Measurements from ENCODE around the gene NR1D2.
"Not testable (repeated sequence)": the region's sequence is repeated elsewhere in the genome, so short reads cannot be mapped to it uniquely, and the experiment has no call there.

NR1D2 gene

DNA sequence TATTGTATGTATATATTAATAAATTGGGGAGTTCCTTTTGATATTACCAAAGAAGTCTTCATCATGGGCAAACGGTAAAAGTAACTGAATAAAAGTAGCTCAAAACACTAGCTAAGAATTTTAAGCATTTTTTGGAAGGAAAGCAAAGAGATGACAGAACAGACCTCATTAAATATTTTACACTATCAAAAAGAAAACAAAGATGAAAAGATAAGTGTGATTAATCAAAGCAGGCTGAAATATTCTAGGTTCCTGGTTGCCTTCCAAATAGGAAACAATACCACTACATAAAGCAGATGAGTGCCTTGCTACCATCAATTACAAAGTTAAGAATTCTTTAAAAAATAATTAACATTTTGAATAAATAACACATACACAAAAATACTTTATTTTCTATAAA is 31.9 kb upstream of the NR1D2 start:
- Histone ChIP-seq H3K27ac (no peak overlapping the region), H3K4me3 (ENCODE audit: low read depth, low read length) (no peak overlapping the region), H3K27me3 (replicated peaks) (no peaks in the 10 kb centered on the region), H3K36me3 (replicated peaks) (peaks cover 12% of the 10 kb centered on the region)
- in situ Hi-C loops (cut with HindIII; ENCODE audit: low pct_ligation_motif_present, low sequenced_read_pairs), result no loop called here
- TF ChIP-seq, protein P1, sequence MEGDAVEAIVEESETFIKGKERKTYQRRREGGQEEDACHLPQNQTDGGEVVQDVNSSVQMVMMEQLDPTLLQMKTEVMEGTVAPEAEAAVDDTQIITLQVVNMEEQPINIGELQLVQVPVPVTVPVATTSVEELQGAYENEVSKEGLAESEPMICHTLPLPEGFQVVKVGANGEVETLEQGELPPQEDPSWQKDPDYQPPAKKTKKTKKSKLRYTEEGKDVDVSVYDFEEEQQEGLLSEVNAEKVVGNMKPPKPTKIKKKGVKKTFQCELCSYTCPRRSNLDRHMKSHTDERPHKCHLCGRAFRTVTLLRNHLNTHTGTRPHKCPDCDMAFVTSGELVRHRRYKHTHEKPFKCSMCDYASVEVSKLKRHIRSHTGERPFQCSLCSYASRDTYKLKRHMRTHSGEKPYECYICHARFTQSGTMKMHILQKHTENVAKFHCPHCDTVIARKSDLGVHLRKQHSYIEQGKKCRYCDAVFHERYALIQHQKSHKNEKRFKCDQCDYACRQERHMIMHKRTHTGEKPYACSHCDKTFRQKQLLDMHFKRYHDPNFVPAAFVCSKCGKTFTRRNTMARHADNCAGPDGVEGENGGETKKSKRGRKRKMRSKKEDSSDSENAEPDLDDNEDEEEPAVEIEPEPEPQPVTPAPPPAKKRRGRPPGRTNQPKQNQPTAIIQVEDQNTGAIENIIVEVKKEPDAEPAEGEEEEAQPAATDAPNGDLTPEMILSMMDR (IDR thresholded peaks at IDR 0.05; ENCODE audit: low read depth, low read length, missing control alignments), result no peak
- no peak for DNase-seq

GRCh38 chr3:23913873-23914743 is 31.0 kb upstream of the NR1D2 start:
- TF ChIP-seq, protein P1 (IDR thresholded peaks at IDR 0.05; ENCODE audit: low read depth, low read length, missing control alignments), result no peak
- Histone ChIP-seq H3K4me3 (ENCODE audit: low read depth, low read length) (no peak overlapping the region), H3K27ac (no peak overlapping the region), H3K36me3 (replicated peaks) (peaks cover 21% of the 10 kb centered on the region), H3K27me3 (replicated peaks) (no peaks in the 10 kb centered on the region)
- in situ Hi-C loops (cut with HindIII; ENCODE audit: low pct_ligation_motif_present, low sequenced_read_pairs), result no loop called here
- no peak for DNase-seq

DNA sequence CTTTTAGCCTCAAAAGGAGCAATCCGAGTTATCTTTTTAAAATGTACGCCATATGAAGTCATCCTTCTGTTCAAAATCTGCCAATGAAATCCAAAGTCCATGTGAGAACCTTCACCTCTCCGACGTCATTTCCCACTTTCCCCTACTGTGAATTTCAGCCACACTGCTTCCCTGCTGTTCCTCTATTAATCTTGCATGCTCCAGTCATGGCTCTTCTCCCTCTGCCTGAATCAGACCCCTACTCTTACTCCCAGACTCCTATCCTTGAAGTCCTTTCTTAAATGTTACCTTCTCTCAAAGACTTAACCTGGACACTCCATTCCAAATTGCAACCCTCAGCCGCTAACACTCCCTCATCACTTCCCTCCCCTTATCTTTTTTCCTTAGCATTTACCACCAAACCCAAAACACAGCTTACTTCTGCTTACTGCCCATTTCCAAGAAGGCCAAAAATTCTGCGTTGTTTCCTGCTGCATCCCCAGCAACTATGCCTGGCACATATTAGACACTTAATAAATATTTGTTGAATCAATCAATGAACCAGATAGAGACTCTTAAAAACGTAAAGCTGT is 29.5 kb upstream of the NR1D2 start:
- peak overlapping the region; percentile 25 for H3K27ac ChIP-seq
- in situ Hi-C loops (cut with HindIII; ENCODE audit: low pct_ligation_motif_present, low sequenced_read_pairs), result no loop called here
- H3K36me3 ChIP-seq (replicated peaks), result peaks cover 27% of the 10 kb centered on the region
- TF ChIP-seq, protein P1 (IDR thresholded peaks at IDR 0.05; ENCODE audit: low read depth, low read length, missing control alignments), result no peak
- H3K27me3 ChIP-seq (replicated peaks), result no peaks in the 10 kb centered on the region
- peak overlapping the region; percentile 97 for H3K4me3 ChIP-seq (ENCODE audit: low read depth, low read length)
- DNase-seq, result peak; percentile 42

GRCh38 chr3:23916152-23916885 is 28.8 kb upstream of the NR1D2 start:
- Histone ChIP-seq H3K36me3 (replicated peaks) (peaks cover 25% of the 10 kb centered on the region), H3K4me3 (ENCODE audit: low read depth, low read length) (peak overlapping the region; percentile 97), H3K27ac (peak overlapping the region; percentile 48), H3K27me3 (replicated peaks) (no peaks in the 10 kb centered on the region)
- in situ Hi-C loops (cut with HindIII; ENCODE audit: low pct_ligation_motif_present, low sequenced_read_pairs), result no loop called here
- TF ChIP-seq, protein P1 (IDR thresholded peaks at IDR 0.05; ENCODE audit: low read depth, low read length, missing control alignments), result no peak
- no peak for DNase-seq

DNA sequence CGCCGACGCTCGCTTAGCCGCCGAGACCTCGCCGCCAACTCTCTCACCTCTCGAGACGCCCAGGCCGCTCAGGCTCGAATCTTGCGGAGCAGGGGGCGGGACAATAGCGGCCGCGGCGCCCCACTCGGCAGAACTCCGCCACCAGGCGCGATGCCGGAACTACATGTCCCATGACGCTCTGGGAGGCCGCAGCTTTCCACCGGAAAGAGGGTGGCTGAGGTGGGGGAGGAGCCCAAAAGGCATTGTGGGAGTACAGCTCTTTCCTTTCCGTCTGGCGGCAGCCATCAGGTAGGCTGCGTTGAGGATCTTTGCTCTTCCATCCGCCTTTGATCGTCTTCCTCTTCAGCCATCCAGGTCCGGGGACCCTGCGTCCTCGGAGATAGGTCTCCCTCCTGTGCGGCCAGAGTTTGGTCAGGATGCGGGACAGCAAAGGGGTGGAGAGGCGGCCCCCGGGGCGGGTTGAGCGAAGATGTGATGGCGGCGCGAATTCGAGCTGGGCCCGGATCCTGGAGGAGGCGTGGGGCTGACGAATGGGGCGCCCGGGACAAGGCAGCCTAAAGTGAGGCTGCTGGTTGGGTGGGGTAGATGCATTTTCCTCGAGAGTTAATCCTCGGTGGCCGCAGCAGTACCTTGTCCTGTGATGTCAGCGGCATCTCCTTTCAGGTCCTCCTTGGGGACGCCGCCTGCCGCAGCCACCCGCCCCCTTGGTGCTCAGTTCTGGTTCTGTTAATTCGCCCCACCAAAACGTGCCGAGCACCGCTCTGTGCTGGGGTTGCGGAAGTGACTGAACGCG is 28.0 kb upstream of the NR1D2 start, which contains the start of the genes NKIRAS1 and RPL15:
NKIRAS1 (minus strand) TSS at position 105 of the 793 bp plus-strand sequence. CDS start 6,086 bp downstream, outside the sequence.
RPL15 (plus strand) TSS at position 247 of the 793 bp plus-strand sequence. CDS start 728 bp downstream, outside the sequence.
- in situ Hi-C loops (cut with HindIII; ENCODE audit: low pct_ligation_motif_present, low sequenced_read_pairs), result no loop called here
- H3K4me3 ChIP-seq (ENCODE audit: low read depth, low read length), result peak within 1 kb of the TSS; percentile 97
- TF ChIP-seq, protein P1 (IDR thresholded peaks at IDR 0.05; ENCODE audit: low read depth, low read length, missing control alignments), result peak; percentile 61
- peak within 1 kb of the TSS; percentile 84 for H3K27ac ChIP-seq
- H3K36me3 ChIP-seq (replicated peaks), result peaks cover 25% of the 10 kb centered on the region
- DNase-seq, result peak; percentile 96
- H3K27me3 ChIP-seq (replicated peaks), result no peaks in the 10 kb centered on the region

GRCh38 chr3:23917679-23918303 is 27.3 kb upstream of the NR1D2 start:
- in situ Hi-C loops (cut with HindIII; ENCODE audit: low pct_ligation_motif_present, low sequenced_read_pairs); H3K27me3 ChIP-seq (replicated peaks): not testable (repeated sequence)
- H3K4me3 ChIP-seq (ENCODE audit: low read depth, low read length), result peak overlapping the region; percentile 97
- DNase-seq, result peak; percentile 45
- H3K27ac ChIP-seq, result peak overlapping the region; percentile 84
- peaks cover 25% of the 10 kb centered on the region for H3K36me3 ChIP-seq (replicated peaks)

GRCh38 chr3:23918331-23918730 is 26.8 kb upstream of the NR1D2 start:
- DNase-seq; H3K27ac ChIP-seq; in situ Hi-C loops (cut with HindIII; ENCODE audit: low pct_ligation_motif_present, low sequenced_read_pairs); H3K27me3 ChIP-seq (replicated peaks): not testable (repeated sequence)
- Histone ChIP-seq H3K36me3 (replicated peaks) (peaks cover 25% of the 10 kb centered on the region), H3K4me3 (ENCODE audit: low read depth, low read length) (peak overlapping the region; percentile 97)

Measured in brain microvascular endothelial cell (primary cell).